HFF-Myc (cell line): ENCODE results near the gene SALL2.
A peak's percentile ranks its signal among the peaks of the same experiment; 100 is the strongest.

Experiments used
- DNase-seq: peaks from one replicate; pipeline ENCODE4 v3.0.0-alpha.2; 2011; ENCODE audit warnings: low read depth; ENCODE audit errors: extremely low read depth
- H3K4me3 ChIP-seq: replicated peaks from 2 replicates; pipeline ENCODE4 v1.5.1; 2011; ENCODE audit warnings: low read depth, mild to moderate bottlenecking, control low read depth, low read length
- TF ChIP-seq, protein P1 (sequence below): IDR thresholded peaks from 2 replicates; pipeline ENCODE4 v1.5.1; 2012; ENCODE audit warnings: mild to moderate bottlenecking, low read depth, low read length, control low read depth; ENCODE audit errors: missing control alignments

SALL2 gene

DNA sequence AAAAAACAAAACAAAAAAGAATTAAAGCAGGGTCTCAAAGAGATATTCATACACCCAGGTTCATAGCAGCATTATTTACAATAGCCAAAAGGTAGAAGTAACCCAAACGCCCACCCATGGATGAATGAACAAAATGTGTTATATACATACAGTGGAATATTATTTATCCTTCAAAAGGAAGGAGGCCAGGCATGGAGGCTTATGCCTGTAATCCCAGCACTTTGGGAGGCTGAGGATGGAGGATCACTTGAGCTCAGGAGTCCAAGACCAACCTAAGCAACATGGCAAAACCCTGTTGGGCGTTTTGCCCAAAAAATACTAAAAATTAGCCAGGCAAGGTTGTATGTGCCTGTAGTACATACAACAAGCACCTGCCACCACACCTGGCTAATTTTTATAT is 19.6 kb downstream of the SALL2 start:
- no peak for DNase-seq
- no peak overlapping the region for H3K4me3 ChIP-seq
- TF ChIP-seq, protein P1, sequence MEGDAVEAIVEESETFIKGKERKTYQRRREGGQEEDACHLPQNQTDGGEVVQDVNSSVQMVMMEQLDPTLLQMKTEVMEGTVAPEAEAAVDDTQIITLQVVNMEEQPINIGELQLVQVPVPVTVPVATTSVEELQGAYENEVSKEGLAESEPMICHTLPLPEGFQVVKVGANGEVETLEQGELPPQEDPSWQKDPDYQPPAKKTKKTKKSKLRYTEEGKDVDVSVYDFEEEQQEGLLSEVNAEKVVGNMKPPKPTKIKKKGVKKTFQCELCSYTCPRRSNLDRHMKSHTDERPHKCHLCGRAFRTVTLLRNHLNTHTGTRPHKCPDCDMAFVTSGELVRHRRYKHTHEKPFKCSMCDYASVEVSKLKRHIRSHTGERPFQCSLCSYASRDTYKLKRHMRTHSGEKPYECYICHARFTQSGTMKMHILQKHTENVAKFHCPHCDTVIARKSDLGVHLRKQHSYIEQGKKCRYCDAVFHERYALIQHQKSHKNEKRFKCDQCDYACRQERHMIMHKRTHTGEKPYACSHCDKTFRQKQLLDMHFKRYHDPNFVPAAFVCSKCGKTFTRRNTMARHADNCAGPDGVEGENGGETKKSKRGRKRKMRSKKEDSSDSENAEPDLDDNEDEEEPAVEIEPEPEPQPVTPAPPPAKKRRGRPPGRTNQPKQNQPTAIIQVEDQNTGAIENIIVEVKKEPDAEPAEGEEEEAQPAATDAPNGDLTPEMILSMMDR: no peak

DNA sequence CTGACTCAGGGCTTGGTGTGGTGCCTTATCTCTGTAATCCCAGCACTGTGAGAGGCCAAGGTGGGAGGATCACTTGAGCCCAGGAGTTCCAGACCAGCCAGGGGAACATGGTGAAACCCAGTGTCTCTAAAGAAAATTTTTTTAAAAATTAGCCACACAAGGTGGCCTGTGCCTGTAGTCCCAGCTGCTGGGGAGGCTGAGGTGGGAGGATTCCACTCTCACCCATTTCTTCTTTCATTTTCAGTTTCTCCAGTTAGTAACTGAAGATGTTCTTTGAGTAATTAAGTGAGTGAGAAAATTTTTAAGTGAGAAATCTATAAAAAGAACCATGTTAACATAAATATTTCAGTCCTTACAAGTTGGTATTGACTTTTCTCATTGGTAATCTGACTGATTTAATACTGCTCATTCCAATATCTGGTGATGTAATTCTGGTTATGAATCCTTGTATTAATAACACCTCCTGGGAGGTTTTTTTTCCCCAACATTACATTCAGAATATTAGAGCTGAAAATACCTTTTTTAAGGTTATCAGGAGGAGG is 21.1 kb downstream of the SALL2 start:
- TF ChIP-seq, protein P1: no peak
- DNase-seq: no peak
- H3K4me3 ChIP-seq: no peak overlapping the region

DNA sequence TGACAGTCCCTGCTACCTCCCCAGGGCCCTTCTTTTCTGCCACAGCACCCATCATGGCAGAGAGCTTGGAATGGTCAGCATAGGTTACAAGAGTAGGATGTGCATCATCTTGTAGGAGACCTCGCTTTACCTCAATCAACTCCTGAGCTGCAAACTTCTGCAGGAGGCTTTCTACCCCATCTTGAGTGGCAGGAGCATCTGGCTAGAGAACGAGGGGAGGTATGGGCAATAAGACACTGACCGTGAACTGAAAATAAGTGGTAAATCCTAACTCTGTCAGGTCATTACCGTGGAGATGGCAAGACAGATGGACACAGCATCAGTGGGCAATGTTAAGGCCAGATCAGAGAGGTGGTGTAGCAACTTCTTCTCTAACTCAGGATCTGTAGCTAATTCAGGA is 22.8 kb downstream of the SALL2 start:
- TF ChIP-seq, protein P1: no peak
- DNase-seq: no peak
- no peak overlapping the region for H3K4me3 ChIP-seq

DNA sequence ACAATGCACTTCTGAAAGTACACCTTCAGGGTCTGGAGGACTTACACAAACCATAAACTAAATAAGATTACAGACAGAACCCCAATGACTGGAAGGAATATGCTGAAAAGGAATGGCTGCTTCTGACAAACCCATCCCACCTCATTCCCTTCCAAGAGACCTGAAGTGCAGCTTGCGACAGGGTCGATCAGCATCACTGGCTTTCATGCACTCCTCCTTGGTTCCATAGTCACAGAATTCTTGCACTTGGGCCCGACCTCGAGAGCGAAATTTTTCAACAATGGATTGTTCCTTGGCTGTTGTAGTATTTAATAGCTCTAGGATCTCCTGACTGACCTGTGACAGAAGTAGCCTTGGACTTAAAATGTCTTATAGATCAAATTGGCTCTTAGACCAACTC is 24.6 kb downstream of the SALL2 start:
- TF ChIP-seq, protein P1: no peak
- no peak for DNase-seq
- H3K4me3 ChIP-seq: no peak overlapping the region

DNA sequence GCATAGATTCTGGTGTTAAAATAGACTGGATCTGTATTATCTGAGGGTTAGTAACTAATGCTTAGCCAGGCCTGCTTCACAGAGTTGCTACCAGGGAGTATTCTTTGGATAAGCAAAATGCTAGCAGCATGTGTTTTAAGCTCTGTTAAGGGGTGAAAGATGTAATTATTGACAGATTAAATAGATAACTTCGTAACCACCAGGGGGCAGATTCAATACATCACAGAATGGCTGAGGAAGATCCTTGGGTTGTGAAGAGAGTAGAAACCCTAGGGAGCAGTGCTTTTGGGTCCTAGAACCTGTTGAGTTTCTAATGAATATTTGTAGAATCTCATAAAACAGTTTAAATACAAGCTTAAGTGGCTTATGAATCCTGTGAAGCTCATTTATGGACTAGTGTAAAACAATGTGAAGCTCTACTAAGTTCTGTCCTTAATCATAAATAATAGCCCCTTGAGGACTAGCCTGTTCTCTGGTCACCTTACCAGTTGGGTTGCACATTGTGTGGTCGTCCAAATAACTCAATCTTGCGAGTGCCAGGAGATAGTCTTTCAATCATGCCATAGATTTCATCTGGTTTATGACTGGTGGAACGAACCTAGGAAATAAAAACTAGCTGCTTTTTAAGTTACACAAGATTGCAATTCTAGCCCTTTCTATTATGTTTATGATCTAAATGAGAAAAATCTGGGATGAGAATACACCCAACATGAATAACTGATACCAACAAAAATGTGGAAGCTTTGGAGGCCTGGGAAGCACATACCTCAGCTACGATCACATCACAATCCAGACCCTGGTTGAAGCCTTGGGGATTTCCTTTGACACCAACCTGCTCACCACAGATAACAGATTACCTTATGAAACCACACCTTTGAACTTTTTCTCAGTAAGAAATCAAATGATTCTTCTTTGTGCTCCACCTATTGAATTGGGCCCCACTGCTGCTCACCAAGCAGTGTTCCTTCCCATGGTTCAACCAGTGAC is 27.3 kb downstream of the SALL2 start:
- DNase-seq: peak; percentile 32
- no peak overlapping the region for H3K4me3 ChIP-seq
- TF ChIP-seq, protein P1: peak; percentile 45

DNA sequence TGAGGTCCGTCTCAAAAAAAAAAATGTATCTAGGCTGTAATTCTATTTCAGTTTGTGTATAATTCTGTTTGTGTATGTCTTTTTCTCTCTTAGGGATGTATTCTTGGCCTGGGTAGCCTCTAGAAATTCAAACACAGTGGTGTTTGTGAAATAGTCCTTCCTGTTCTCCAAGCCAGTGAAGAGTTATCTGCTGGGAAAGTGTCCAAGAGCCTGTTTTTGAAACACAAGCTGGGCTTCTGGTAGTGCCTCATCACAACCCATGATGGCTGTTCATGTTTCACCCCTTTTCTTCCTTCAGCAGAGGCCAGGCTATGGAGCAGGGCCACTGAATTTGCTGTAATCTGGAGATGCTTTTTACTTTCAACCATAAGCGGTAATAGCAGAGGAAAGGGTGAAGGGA is 29.7 kb downstream of the SALL2 start:
- no peak for DNase-seq
- TF ChIP-seq, protein P1: no peak
- no peak overlapping the region for H3K4me3 ChIP-seq
